ENCODE results near the gene SMARCA1.
A peak's percentile ranks its signal among the peaks of the same experiment; 100 is the strongest.

Gene SMARCA1

GRCh38 chrX:129549124-129549523 lies 25.8 kb upstream of the SMARCA1 start:
- TF ChIP-seq, protein P1, sequence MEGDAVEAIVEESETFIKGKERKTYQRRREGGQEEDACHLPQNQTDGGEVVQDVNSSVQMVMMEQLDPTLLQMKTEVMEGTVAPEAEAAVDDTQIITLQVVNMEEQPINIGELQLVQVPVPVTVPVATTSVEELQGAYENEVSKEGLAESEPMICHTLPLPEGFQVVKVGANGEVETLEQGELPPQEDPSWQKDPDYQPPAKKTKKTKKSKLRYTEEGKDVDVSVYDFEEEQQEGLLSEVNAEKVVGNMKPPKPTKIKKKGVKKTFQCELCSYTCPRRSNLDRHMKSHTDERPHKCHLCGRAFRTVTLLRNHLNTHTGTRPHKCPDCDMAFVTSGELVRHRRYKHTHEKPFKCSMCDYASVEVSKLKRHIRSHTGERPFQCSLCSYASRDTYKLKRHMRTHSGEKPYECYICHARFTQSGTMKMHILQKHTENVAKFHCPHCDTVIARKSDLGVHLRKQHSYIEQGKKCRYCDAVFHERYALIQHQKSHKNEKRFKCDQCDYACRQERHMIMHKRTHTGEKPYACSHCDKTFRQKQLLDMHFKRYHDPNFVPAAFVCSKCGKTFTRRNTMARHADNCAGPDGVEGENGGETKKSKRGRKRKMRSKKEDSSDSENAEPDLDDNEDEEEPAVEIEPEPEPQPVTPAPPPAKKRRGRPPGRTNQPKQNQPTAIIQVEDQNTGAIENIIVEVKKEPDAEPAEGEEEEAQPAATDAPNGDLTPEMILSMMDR (IDR thresholded peaks at IDR 0.05; ENCODE audit: insufficient read depth, low read length, poor library complexity, severe bottlenecking), result no peak
- no peak for DNase-seq (ENCODE audit: extremely low read depth, insufficient read length)
- no peaks in the 10 kb centered on the region for H3K27me3 ChIP-seq (replicated peaks; ENCODE audit: control insufficient read depth, insufficient read depth, low read length)
- H3K36me3 ChIP-seq (ENCODE audit: control insufficient read depth, insufficient read depth, low read length), result no peaks in the 10 kb centered on the region
- H3K4me3 ChIP-seq (replicated peaks; ENCODE audit: low read depth, low read length), result no peak overlapping the region

GRCh38 chrX:129545408-129545807 lies 22.1 kb upstream of the SMARCA1 start:
- DNase-seq (ENCODE audit: extremely low read depth, insufficient read length), result no peak
- Histone ChIP-seq H3K4me3 (replicated peaks; ENCODE audit: low read depth, low read length) (no peak overlapping the region), H3K36me3 (ENCODE audit: control insufficient read depth, insufficient read depth, low read length) (no peaks in the 10 kb centered on the region), H3K27me3 (replicated peaks; ENCODE audit: control insufficient read depth, insufficient read depth, low read length) (no peaks in the 10 kb centered on the region)
- TF ChIP-seq, protein P1 (IDR thresholded peaks at IDR 0.05; ENCODE audit: insufficient read depth, low read length, poor library complexity, severe bottlenecking), result no peak

DNA sequence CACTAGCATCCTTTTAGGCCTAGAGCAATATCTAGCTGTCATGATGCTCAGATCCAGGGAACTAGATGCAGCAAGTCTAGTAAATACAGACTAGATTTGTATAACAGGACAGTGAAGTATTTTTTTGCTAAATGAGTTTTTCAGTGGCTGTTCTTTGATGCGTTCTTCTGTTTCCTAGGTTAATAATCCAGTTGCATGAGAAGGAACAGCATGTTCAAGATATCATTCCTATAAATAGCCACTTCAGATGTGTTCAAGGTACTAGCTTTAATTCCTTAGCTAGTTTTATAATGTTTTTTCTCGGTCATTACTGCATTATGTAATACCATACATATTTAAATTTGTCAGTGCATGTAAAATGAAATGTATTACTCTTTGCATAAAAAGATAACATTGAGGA lies 21.5 kb upstream of the SMARCA1 start:
- Histone ChIP-seq H3K36me3 (ENCODE audit: control insufficient read depth, insufficient read depth, low read length) (no peaks in the 10 kb centered on the region), H3K4me3 (replicated peaks; ENCODE audit: low read depth, low read length) (no peak overlapping the region), H3K27me3 (replicated peaks; ENCODE audit: control insufficient read depth, insufficient read depth, low read length) (no peaks in the 10 kb centered on the region)
- TF ChIP-seq, protein P1 (IDR thresholded peaks at IDR 0.05; ENCODE audit: insufficient read depth, low read length, poor library complexity, severe bottlenecking), result no peak
- DNase-seq (ENCODE audit: extremely low read depth, insufficient read length), result no peak

GRCh38 chrX:129540722-129541184 lies 17.5 kb upstream of the SMARCA1 start:
- H3K36me3 ChIP-seq (ENCODE audit: control insufficient read depth, insufficient read depth, low read length), result no peaks in the 10 kb centered on the region
- peak; percentile 22 for DNase-seq (ENCODE audit: extremely low read depth, insufficient read length)
- H3K27me3 ChIP-seq (replicated peaks; ENCODE audit: control insufficient read depth, insufficient read depth, low read length), result no peaks in the 10 kb centered on the region
- TF ChIP-seq, protein P1 (IDR thresholded peaks at IDR 0.05; ENCODE audit: insufficient read depth, low read length, poor library complexity, severe bottlenecking), result no peak
- peak overlapping the region; percentile 71 for H3K4me3 ChIP-seq (replicated peaks; ENCODE audit: low read depth, low read length)

- TF ChIP-seq, protein P1 (IDR thresholded peaks at IDR 0.05; ENCODE audit: insufficient read depth, low read length, poor library complexity, severe bottlenecking), result peak; percentile 73
- peak; percentile 67 for DNase-seq (ENCODE audit: extremely low read depth, insufficient read length)
- Histone ChIP-seq H3K36me3 (ENCODE audit: control insufficient read depth, insufficient read depth, low read length) (no peaks in the 10 kb centered on the region), H3K27me3 (replicated peaks; ENCODE audit: control insufficient read depth, insufficient read depth, low read length) (no peaks in the 10 kb centered on the region), H3K4me3 (replicated peaks; ENCODE audit: low read depth, low read length) (peak within 1 kb of the TSS; percentile 71)
These were observed 16.9 kb upstream of the SMARCA1 start, which contains the start of gene OCRL for GRCh38 chrX:129540068-129540653. Gene OCRL, plus strand, starts transcription at chrX:129540259. Its CDS starts 181 bp downstream, at chrX:129540440.

Data from GM06990 (cell line).